Measurements from ENCODE around the gene FGGY.

The FGGY gene

GRCh38 chr1:59399642-59400041 lies 102.7 kb downstream of the FGGY start:
- in situ Hi-C loops (cut with HindIII; ENCODE audit: low sequenced_read_pairs) = no loop called here
- TF ChIP-seq CTCF (IDR thresholded peaks at IDR 0.05; ENCODE audit: low read depth, low read length, missing control alignments) = no peak
- no peak overlapping the region for H3K4me3 ChIP-seq (ENCODE audit: low read depth, low read length)
- no peak for DNase-seq (ENCODE audit: low read depth)

GRCh38 chr1:59401581-59401980 lies 104.7 kb downstream of the FGGY start:
- no peak for DNase-seq (ENCODE audit: low read depth)
- no peak for TF ChIP-seq CTCF (IDR thresholded peaks at IDR 0.05; ENCODE audit: low read depth, low read length, missing control alignments)
- no peak overlapping the region for H3K4me3 ChIP-seq (ENCODE audit: low read depth, low read length)
- in situ Hi-C loops (cut with HindIII; ENCODE audit: low sequenced_read_pairs) = no loop called here

GRCh38 chr1:59404796-59405195 lies 107.9 kb downstream of the FGGY start:
- no peak overlapping the region for H3K4me3 ChIP-seq (ENCODE audit: low read depth, low read length)
- DNase-seq (ENCODE audit: low read depth) = no peak
- no peak for TF ChIP-seq CTCF (IDR thresholded peaks at IDR 0.05; ENCODE audit: low read depth, low read length, missing control alignments)
- in situ Hi-C loops (cut with HindIII; ENCODE audit: low sequenced_read_pairs) = no loop called here

GRCh38 chr1:59406437-59407164 lies 109.7 kb downstream of the FGGY start:
- no peak for TF ChIP-seq CTCF (IDR thresholded peaks at IDR 0.05; ENCODE audit: low read depth, low read length, missing control alignments)
- in situ Hi-C loops (cut with HindIII; ENCODE audit: low sequenced_read_pairs) = no loop called here
- H3K4me3 ChIP-seq (ENCODE audit: low read depth, low read length) = no peak overlapping the region
- no peak for DNase-seq (ENCODE audit: low read depth)

GRCh38 chr1:59408608-59409240 lies 111.8 kb downstream of the FGGY start:
- H3K4me3 ChIP-seq (ENCODE audit: low read depth, low read length) = no peak overlapping the region
- TF ChIP-seq CTCF (IDR thresholded peaks at IDR 0.05; ENCODE audit: low read depth, low read length, missing control alignments) = no peak
- in situ Hi-C loops (cut with HindIII; ENCODE audit: low sequenced_read_pairs) = no loop called here
- no peak for DNase-seq (ENCODE audit: low read depth)

- no peak for DNase-seq (ENCODE audit: low read depth)
- in situ Hi-C loops (cut with HindIII; ENCODE audit: low sequenced_read_pairs) = no loop called here
These were observed 112.7 kb downstream of the FGGY start for GRCh38 chr1:59409549-59409948.

More at GRCh38 chr1:59409549-59409948, 112.7 kb downstream of the FGGY start:
- no peak for TF ChIP-seq CTCF (IDR thresholded peaks at IDR 0.05; ENCODE audit: low read depth, low read length, missing control alignments)
- no peak overlapping the region for H3K4me3 ChIP-seq (ENCODE audit: low read depth, low read length)
